OCI-LY3 (cell line): Measurements from ENCODE around the gene ADAMTS6.

Experiments
- H2AFZ ChIP-seq: fragments of 200-600, 300-600 bp; shearing (Covaris generic); 2 replicates; pipeline ENCODE4 v1.6.0; 2014; ENCODE audit warnings: antibody characterized with exemption, low read depth, low read length
- H3K27ac ChIP-seq: fragments of 200-600, 300-600 bp; sonication (generic); 2 replicates; pipeline ENCODE4 v1.5.1; 2014; ENCODE audit warnings: mild to moderate bottlenecking, low read length, moderate library complexity, mixed read lengths
- H3K27me3 ChIP-seq: fragments of 200-600, 300-600 bp; sonication (generic); 2 replicates; pipeline ENCODE4 v1.6.1; 2014; ENCODE audit warnings: low read depth, low read length, mixed read lengths
- H3K36me3 ChIP-seq: fragments of 200-600, 300-600 bp; sonication (generic); replicated peaks from 2 replicates; pipeline ENCODE3; 2014; ENCODE audit warnings: low read depth, low read length, mixed read lengths
- H3K4me1 ChIP-seq: fragments of 300-600, 200-600 bp; sonication (generic); 2 replicates; pipeline ENCODE4 v1.6.1; 2014; ENCODE audit warnings: low read length, mixed read lengths
- H3K4me2 ChIP-seq: fragments of 200-600, 300-600 bp; sonication (generic); 2 replicates; pipeline ENCODE4 v1.6.1; 2014; ENCODE audit warnings: low read length, mixed read lengths
- H3K4me3 ChIP-seq: fragments of 300-600, 200-600 bp; sonication (generic); 2 replicates; pipeline ENCODE4 v1.5.1; 2014; ENCODE audit warnings: antibody characterized with exemption, mild to moderate bottlenecking, low read length, moderate library complexity
- H3K79me2 ChIP-seq: fragments of 300-600, 200-600 bp; shearing (Covaris generic); 2 replicates; pipeline ENCODE4 v1.6.1; 2014; ENCODE audit warnings: mild to moderate bottlenecking, low read length, mixed read lengths
- H3K9ac ChIP-seq: fragments of 300-600, 200-600 bp; shearing (Covaris generic); 2 replicates; pipeline ENCODE4 v1.6.0; 2014; ENCODE audit warnings: mild to moderate bottlenecking, low read length, moderate library complexity
- H3K9me3 ChIP-seq: fragments of 200-600, 300-600 bp; shearing (Covaris generic); 2 replicates; pipeline ENCODE4 v1.6.1; 2014; ENCODE audit warnings: low read length, mixed read lengths; ENCODE audit not compliant: insufficient read depth
- H4K20me1 ChIP-seq: fragments of 200-600, 300-600 bp; sonication (generic); 2 replicates; pipeline ENCODE4 v1.6.1; 2016; ENCODE audit warnings: low read length, mixed read lengths; ENCODE audit not compliant: insufficient read depth
- CTCF ChIP-seq: fragments of 200-600, 300-600 bp; sonication (generic); IDR thresholded peaks from 2 replicates; pipeline ENCODE4 v1.5.1; 2014; ENCODE audit warnings: antibody characterized with exemption, low read length, low read depth
- EZH2phosphoT487 ChIP-seq: fragments of 200-600 bp; shearing (Covaris generic); IDR thresholded peaks from 2 replicates; pipeline ENCODE4 v1.6.1; 2018; ENCODE audit warnings: antibody characterized with exemption, mixed run types, low read depth

Gene ADAMTS6

GRCh38 chr5:65394087-65394486 is 87.6 kb downstream of the ADAMTS6 start:
- H2AFZ ChIP-seq, result no peak overlapping the region
- H3K27ac ChIP-seq, result no peak overlapping the region
- no peaks in the 10 kb centered on the region for H3K4me1 ChIP-seq
- H3K27me3 ChIP-seq, result no peaks in the 10 kb centered on the region
- H3K9me3 ChIP-seq, result no peaks in the 10 kb centered on the region
- no peak overlapping the region for H3K4me3 ChIP-seq
- no peaks in the 10 kb centered on the region for H4K20me1 ChIP-seq
- H3K36me3 ChIP-seq, result no peaks in the 10 kb centered on the region
- no peaks in the 10 kb centered on the region for H3K79me2 ChIP-seq
- H3K9ac ChIP-seq, result no peak overlapping the region
- no peak overlapping the region for H3K4me2 ChIP-seq
- no peak for TF ChIP-seq EZH2phosphoT487
- TF ChIP-seq CTCF, result no peak

GRCh38 chr5:65391591-65391990 is 90.1 kb downstream of the ADAMTS6 start:
- H2AFZ ChIP-seq, result no peak overlapping the region
- H3K79me2 ChIP-seq, result no peaks in the 10 kb centered on the region
- no peak overlapping the region for H3K9ac ChIP-seq
- TF ChIP-seq EZH2phosphoT487 (no peak), CTCF (no peak)
- H3K27ac ChIP-seq, result no peak overlapping the region
- no peaks in the 10 kb centered on the region for H3K36me3 ChIP-seq
- no peaks in the 10 kb centered on the region for H3K27me3 ChIP-seq
- H3K9me3 ChIP-seq, result no peaks in the 10 kb centered on the region
- H3K4me3 ChIP-seq, result no peak overlapping the region
- H3K4me2 ChIP-seq, result no peak overlapping the region
- no peaks in the 10 kb centered on the region for H3K4me1 ChIP-seq
- H4K20me1 ChIP-seq, result no peaks in the 10 kb centered on the region

- H4K20me1 ChIP-seq, result no peaks in the 10 kb centered on the region
- no peak overlapping the region for H3K9ac ChIP-seq
- no peaks in the 10 kb centered on the region for H3K79me2 ChIP-seq
- H3K9me3 ChIP-seq, result no peaks in the 10 kb centered on the region
- no peak overlapping the region for H2AFZ ChIP-seq
- H3K4me1 ChIP-seq, result no peaks in the 10 kb centered on the region
- H3K36me3 ChIP-seq, result no peaks in the 10 kb centered on the region
- no peak for TF ChIP-seq EZH2phosphoT487
- TF ChIP-seq CTCF, result no peak
- no peak overlapping the region for H3K27ac ChIP-seq
- no peak overlapping the region for H3K4me2 ChIP-seq
- H3K27me3 ChIP-seq, result no peaks in the 10 kb centered on the region
- no peak overlapping the region for H3K4me3 ChIP-seq
These were observed 91.5 kb downstream of the ADAMTS6 start for GRCh38 chr5:65390208-65390607.

GRCh38 chr5:65383859-65384258 is 97.9 kb downstream of the ADAMTS6 start:
- TF ChIP-seq CTCF (no peak), EZH2phosphoT487 (no peak)
- Histone ChIP-seq H3K4me2 (no peak overlapping the region), H3K36me3 (no peaks in the 10 kb centered on the region), H3K9me3 (no peaks in the 10 kb centered on the region), H3K9ac (no peak overlapping the region), H3K27ac (no peak overlapping the region), H3K27me3 (no peaks in the 10 kb centered on the region), H2AFZ (no peak overlapping the region), H3K79me2 (no peaks in the 10 kb centered on the region), H4K20me1 (no peaks in the 10 kb centered on the region), H3K4me3 (no peak overlapping the region), H3K4me1 (no peaks in the 10 kb centered on the region)
